ENCODE data around the gene CYP2B6. TPM values are rescaled to one million over a fixed set of nuclear protein-coding genes. Genes with fewer than 3 reads are reported as not detected.

The CYP2B6 gene
- total RNA-seq, 1 experiment from 2014 or later: not detected

- H3K4me3 Mint-ChIP-seq (ENCODE audit: unreplicated experiment): no peak overlapping the region
- H3K36me3 Mint-ChIP-seq (ENCODE audit: insufficient read depth, unreplicated experiment): peaks cover 4% of the 10 kb centered on the region
- peak; percentile 21 for DNase-seq (ENCODE audit: unreplicated experiment)
- intact Hi-C loops (cut with micrococcal nuclease): no loop called here
- ChIA-PET POLR2A (no interaction called here), CTCF (no interaction called here)
- no peak overlapping the region for H3K27ac Mint-ChIP-seq (ENCODE audit: low read depth, unreplicated experiment)
- peaks cover 90% of the 10 kb centered on the region for H3K27me3 Mint-ChIP-seq (ENCODE audit: insufficient read depth, unreplicated experiment)
- H3K4me1 Mint-ChIP-seq (ENCODE audit: insufficient read depth, unreplicated experiment): no peaks in the 10 kb centered on the region
- H3K9me3 Mint-ChIP-seq (ENCODE audit: unreplicated experiment): no peaks in the 10 kb centered on the region
- no TSS peak for BruUV-seq (replicated peaks)
- TF ChIP-seq CTCF (IDR thresholded peaks at IDR 0.05; ENCODE audit: unreplicated experiment): no peak
These were observed 74.0 kb downstream of the CYP2B6 start for GRCh38 chr19:41064974-41065569.

Other genes starting within 250 kb of the CYP2B6 start
- gene ACTMAP, start 240.8 kb upstream of the CYP2B6 start, total RNA-seq (2022): 19.3 and 21.2 TPM in 2 replicates
- gene SNRPA, start 240.1 kb upstream of the CYP2B6 start, total RNA-seq (2022): 108 and 160 TPM in 2 replicates
- 0.70 TPM in 1 of 2 replicates, not detected in the other for gene MIA, start 215.8 kb upstream of the CYP2B6 start, total RNA-seq (2022)
- 10.1 and 13.2 TPM in 2 replicates for gene RAB4B, start 213.0 kb upstream of the CYP2B6 start, total RNA-seq (2022)
- 55.6 and 62.7 TPM in 2 replicates for gene EGLN2, start 192.1 kb upstream of the CYP2B6 start, total RNA-seq (2022)
- not detected in 2 replicates for gene CYP2A6, start 140.8 kb upstream of the CYP2B6 start, total RNA-seq (2022)
- gene CYP2A7, start 109.1 kb upstream of the CYP2B6 start, total RNA-seq (2022): not detected in 2 replicates
- not detected in 2 replicates for gene CYP2A13, start 97.2 kb downstream of the CYP2B6 start, total RNA-seq (2022)
- not detected in 2 replicates for gene CYP2F1, start 123.2 kb downstream of the CYP2B6 start, total RNA-seq (2022)
- not detected in 2 replicates for gene CYP2S1, start 201.9 kb downstream of the CYP2B6 start, total RNA-seq (2022)
- 136 and 165 TPM in 2 replicates for gene AXL, start 227.9 kb downstream of the CYP2B6 start, total RNA-seq (2022)